Smooth muscle cell of the coronary artery (primary cell): Measurements from ENCODE around the gene FFAR1. TPM values are rescaled to one million over a fixed set of nuclear protein-coding genes. Genes with fewer than 3 reads are reported as not detected.

Source experiments
- total RNA-seq: library from RNA; depleted of rRNA; stranded (reverse); fragments of >200 nt; gene quantifications from 2 replicates; pipeline ENCODE4 v1.2.3, GENCODE V29; 2014; ENCODE audit warnings: low replicate concordance

Gene FFAR1
- not detected in 2 replicates for total RNA-seq

DNA sequence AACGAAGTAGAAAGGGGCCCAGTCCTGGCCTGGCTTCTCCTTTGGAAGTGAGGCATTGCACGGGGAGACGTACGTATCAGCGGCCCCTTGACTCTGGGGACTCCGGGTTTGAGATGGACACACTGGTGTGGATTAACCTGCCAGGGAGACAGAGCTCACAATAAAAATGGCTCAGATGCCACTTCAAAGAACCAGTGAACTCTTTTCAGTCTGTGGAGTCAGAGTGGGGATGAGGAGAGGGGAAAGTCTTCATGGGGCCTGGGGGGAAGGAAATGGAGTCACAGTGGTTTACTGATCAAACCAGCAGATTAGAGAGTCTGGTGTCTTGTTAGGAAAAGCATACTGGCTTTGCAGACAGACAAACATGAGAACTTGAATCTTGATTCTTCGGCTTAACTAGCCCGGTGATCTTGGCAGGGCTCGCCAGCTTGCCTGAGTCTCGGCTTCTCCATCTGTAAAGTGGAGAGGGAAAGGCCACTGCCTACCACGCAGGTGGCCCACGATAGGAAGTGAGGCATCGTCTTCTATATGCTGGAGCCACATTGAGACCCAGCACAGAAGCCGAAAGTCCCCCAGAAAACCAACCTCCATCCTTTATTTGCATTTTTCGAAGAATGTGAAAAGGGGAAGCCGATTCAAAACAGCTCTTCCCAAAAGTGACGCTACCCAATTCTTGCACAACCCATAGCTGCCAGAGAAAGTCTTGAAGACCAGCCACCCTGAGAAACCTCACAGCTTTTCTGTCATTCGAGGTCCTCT, at the start of gene FFAR1:
Gene FFAR1, plus strand, starts transcription at position 732 of the 759 bp plus-strand sequence. CDS start 3,650 bp downstream, outside the sequence.

DNA sequence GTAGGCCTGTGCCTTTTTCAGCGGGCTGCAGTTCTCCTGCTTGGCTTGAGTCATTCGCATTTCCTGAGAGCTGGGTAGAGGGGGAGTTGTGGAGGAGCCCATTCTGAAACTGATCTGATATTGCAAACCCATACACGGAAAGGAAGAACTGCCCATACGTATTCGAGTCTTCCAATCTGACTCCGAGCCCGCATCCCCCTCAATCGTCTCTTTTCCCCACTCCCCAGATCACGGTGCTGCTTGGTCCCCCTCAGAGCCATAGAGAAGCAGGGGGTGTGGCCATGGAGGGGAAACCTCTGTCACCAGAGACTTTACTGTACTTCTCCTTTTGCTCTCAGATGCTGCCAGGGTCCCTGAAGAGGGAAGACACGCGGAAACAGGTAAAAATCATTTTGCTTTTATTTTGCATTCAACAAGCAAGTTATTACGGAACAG, 18.8 kb upstream of the FFAR1 start, which contains the start of gene CD22:
Gene CD22, plus strand, starts transcription at position 337 of the 435 bp plus-strand sequence. CDS start 2,854 bp downstream, outside the sequence.

DNA sequence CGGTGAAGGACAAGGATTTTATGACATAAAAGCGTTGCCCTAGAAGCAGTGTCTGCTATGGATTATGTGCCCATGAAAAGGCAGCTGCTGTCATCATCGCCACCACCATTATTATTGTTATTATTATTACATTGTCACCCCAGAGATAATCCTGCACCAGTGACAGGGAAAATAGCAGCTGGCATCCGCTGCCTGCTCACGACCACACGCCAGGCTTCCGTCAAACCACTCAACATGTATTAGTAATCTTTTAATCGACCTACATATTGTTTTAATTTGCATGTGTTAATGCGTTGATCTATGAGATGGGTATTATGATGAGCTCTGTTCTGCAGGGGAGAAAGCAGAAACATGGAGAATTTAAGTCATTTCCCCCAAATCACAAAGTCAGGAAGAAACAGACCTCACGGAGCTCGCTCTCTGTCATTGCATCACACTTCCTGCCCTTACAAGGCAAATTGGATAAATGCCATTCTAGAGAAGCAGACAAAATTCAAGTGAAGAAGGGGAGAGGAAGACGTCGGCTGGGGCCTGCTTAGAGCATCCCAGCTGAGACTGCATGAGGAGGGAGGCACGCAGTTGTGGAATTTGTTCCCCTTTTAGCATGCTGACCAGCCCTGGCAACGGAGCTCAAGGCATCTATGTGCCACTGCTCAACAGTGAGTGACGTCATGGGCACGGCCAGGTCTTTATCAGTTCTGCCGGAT, 10.3 kb downstream of the FFAR1 start, which contains the start of gene FFAR3:
Gene FFAR3, plus strand, starts transcription at position 594 of the 707 bp plus-strand sequence. CDS start 431 bp downstream, outside the sequence.

DNA sequence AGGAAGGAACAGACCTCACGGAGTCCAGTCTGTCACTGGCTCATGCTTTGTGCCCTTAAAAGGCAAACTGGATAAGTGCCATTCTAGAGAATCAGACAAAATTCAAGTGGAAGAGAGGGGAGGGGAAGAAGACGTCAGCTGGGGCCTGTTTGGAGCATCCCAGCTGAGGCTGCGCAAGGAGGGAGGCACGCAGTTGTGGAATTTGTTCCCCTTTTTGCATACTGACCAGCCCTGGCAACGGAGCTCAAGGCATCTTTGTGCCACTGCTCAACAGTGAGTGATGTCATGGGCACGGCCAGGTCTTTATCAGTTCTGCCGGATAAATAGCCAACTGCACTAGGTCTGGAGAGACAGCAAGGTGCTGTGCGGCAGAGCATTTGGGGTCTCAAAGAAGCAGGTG, 23.0 kb downstream of the FFAR1 start, which contains the start of gene GPR42:
Gene GPR42, plus strand, starts transcription at position 347 of the 400 bp plus-strand sequence. CDS start 292 bp downstream, outside the sequence.

Other genes starting within 250 kb of the FFAR1 start
- gene FXYD3, start 232.1 kb upstream of the FFAR1 start, total RNA-seq = not detected in 2 replicates
- gene LGI4, start 212.8 kb upstream of the FFAR1 start, total RNA-seq = 0.15 and 2.1 TPM in 2 replicates
- 0.23 and 8.0 TPM in 2 replicates for gene FXYD1, start 209.1 kb upstream of the FFAR1 start, total RNA-seq
- not detected in 2 replicates for gene FXYD7, start 204.6 kb upstream of the FFAR1 start, total RNA-seq
- 13.3 and 18.9 TPM in 2 replicates for gene FXYD5, start 193.2 kb upstream of the FFAR1 start, total RNA-seq
- not detected in 2 replicates for gene FAM187B, start 119.2 kb upstream of the FFAR1 start, total RNA-seq
- 0.45 TPM in 1 of 2 replicates, not detected in the other for gene LSR, start 98.9 kb upstream of the FFAR1 start, total RNA-seq
- gene USF2, start 78.9 kb upstream of the FFAR1 start, total RNA-seq = 44.9 and 91.6 TPM in 2 replicates
- 0.08 TPM in 1 of 2 replicates, not detected in the other for gene HAMP, start 65.4 kb upstream of the FFAR1 start, total RNA-seq
- gene MAG, start 55.7 kb upstream of the FFAR1 start, total RNA-seq = 2.0 TPM in 1 of 2 replicates, not detected in the other
- 0.70 and 0.98 TPM in 2 replicates for gene CD22, start 18.7 kb upstream of the FFAR1 start, total RNA-seq
- gene FFAR3, start 10.6 kb downstream of the FFAR1 start, total RNA-seq = not detected in 2 replicates
- gene GPR42, start 23.2 kb downstream of the FFAR1 start, total RNA-seq = not detected in 2 replicates
- not detected in 2 replicates for gene FFAR2, start 100.4 kb downstream of the FFAR1 start, total RNA-seq
- not detected in 2 replicates for gene KRTDAP, start 142.6 kb downstream of the FFAR1 start, total RNA-seq
- gene DMKN, start 165.7 kb downstream of the FFAR1 start, total RNA-seq = 0.38 and 49.4 TPM in 2 replicates
- gene SBSN, start 180.4 kb downstream of the FFAR1 start, total RNA-seq = 0.23 and 235 TPM in 2 replicates
- not detected in 2 replicates for gene GAPDHS, start 185.6 kb downstream of the FFAR1 start, total RNA-seq
- 81.6 and 151 TPM in 2 replicates for gene TMEM147, start 197.7 kb downstream of the FFAR1 start, total RNA-seq
- gene ATP4A, start 215.8 kb downstream of the FFAR1 start, total RNA-seq = not detected in 2 replicates
- not detected in 2 replicates for gene PMIS2, start 238.3 kb downstream of the FFAR1 start, total RNA-seq